NOMO-1 (cell line): Measurements from ENCODE around the gene KRT31.
"Not testable (repeated sequence)": the region's sequence is repeated elsewhere in the genome, so short reads cannot be mapped to it uniquely, and the experiment has no call there.

ENCODE experiments used
- DNase-seq, 2 experiments: peaks; one replicate each; lab custom pipeline; 2025; ENCODE audit not compliant: unreplicated experiment in 2 of 2; lab: John Stamatoyannopoulos, UW

Gene KRT31

DNA sequence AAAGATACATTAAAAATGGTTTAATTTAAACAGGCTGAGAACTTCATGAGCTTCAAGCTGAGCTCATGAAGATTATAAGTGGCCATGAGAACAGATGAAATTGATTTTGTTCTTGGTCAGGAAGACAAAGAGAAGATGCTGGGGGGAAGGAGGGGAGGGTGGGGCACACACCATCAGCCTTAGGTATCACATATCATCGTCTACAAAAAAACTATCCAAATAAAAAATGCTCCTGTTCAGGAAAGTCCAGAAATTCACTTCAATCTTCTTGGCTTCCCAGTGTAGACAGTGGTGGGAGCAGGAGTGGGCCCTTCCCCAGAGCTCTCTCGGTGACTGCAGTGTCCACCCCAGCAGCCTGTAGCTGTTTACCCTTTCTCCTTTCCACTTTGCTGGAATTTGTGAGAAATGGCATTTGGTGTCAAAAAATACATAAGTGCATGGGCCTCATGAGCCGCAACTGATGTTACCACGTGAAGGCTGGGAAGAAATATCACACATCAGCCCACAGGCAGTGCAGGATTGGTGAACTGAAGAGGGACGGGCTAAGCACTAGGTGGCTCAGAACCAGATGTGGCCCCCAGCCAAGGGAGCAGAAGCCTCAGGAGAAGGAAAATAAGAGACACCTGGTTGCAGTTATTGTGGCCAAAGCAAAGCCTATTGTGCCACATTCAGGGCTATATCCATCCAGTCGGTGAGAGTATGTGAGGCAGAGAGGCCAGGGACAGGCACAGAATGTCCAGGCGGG is 20.9 kb upstream of the KRT31 start:
- DNase-seq = no peak

DNA sequence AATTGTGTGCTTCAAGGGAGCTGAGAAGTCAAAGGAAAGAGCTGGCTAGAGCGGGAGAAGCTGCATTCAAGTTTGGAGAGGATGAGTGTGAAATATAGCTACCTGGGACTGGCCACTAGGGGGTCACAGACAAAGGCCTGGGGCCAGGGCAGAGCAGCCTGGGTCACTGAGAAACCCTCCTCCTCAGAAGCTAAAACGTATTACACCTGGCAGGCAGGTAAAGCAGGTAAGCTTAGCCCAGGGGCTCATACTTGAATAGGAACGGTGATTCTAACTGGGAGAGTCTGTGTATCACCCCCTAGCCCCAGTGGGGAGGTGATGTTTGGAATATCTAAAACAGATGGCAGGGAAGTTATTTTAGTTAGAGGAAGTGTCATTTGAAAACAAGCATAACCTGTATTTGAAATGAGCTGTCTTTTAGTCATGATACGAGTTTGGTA is 20.2 kb upstream of the KRT31 start:
- DNase-seq = peak; percentile 27 to 58

DNA sequence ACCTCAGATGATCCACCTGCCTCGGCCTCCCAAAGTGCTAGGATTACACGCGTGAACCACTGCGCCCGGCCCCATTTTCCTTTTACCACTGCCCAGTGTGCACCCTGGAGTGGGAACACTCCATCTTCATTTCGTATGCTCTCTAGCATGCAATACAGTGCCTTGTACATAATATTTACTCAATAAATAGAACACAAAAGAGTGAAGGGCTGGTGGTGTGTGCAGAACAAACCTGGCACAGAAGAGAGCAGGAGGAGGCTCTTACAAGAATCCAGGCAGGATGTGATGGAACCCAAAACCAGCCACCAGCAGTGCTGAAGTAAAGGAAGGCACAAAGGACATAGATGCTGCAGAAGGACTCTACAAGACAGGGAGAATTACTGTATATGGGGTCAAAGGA is 19.7 kb upstream of the KRT31 start:
- no peak for DNase-seq

DNA sequence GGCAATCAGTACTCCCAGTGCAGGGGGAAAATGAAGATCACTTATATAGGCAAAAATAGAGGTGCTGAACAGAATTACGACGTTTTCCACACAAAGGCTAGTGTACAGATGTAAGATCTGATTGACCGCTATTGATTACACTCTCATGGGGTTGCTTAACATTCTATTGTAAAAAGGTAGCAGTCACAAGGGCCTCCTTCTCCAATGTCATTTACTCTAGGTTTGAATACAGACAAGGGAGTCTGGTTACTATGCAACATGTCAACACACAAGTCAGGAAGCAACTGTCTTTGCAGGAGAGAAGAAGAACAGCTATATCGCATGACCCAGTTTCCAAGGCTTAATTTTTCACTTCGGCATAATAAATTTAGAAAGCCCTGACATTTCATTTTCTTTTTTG is 19.1 kb upstream of the KRT31 start:
- DNase-seq = no peak

DNA sequence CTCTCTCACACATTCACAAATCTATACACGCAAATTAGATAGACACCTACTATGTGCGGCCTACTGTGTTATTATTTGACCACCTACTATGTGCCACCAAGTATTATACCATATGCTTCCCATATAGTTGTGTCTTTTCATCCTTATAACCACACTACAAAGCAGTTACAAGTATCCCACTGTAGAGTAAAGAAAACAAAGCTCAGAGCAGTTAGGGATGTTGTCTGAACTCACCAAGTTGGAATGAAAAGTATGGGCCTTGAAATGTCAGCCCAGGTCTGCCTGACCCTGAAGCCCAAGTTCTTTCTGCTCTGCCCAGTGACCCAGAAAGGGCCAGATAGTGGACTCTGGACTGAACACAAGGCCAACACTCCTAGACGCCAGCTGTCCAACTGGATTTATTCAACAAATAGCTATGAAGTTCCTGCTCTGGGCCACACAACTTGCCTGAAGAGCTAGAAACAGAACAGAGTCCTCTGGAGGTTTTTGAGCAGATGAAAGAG is 18.5 kb upstream of the KRT31 start:
- DNase-seq = no peak

DNA sequence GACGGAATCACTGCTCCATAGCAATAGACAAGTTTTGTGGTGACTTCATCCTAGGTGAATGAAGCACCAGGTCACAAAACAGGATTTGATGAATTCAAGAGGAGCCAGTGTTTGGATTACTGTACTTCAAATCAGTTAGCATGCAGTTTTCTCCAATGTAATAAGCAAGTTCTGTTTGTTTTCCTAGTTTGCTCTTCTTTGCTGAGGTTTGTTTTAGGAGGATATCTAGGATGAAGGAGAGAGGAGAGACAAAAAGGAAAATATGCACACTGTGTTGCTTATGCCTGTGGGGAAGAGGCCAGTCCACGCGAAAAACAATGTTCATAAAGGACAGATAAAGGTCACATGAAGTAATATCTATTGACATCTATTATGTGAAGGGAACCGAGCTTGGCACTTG is 18.0 kb upstream of the KRT31 start:
- no peak for DNase-seq

DNA sequence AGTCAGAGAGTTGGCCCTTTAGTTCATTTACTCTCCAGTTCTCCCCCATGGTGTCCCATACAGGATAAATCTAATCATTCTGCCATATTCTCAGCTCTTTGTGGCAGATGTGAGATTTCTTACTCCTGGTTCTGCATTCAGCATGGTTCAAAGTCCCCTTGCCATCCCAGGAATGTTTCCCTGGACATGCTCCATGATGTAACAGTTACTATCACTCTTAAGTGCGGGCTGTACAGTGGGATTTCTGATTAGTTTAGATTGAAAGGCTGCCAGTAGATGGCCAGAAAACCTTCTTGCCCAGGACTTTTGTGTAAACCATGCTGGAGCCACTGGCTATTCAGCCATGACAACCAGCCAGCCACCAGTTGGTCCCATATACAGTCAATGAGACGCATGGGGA is 16.6 kb upstream of the KRT31 start:
- no peak for DNase-seq

DNA sequence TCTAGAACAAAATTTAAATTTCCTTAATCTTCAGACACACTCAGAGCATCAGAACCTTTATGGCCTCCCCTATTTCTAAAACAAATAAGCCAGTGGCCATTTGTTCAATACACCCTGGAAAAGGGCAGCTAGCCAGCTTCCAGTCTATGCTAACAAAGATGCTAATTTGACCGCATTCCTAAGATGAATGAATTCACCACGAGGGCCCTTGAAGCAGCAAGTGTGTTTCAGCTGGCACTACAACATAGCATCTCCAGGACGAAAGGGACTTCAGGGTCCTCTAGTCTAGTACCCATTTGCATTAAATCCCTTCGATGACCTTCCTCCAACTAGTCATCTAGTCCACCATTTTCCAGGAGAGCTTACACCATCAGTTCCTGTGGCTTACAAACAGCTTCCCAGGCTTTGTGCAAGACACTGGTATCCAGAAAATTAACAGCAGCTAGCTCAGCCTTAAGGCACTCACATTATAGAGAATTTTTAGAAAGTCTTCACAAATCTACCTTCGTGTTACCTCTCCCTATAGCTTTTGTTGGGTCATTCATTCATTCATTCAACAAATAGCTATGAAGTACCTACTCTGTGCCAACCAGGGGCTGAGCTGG is 16.0 kb upstream of the KRT31 start:
- no peak for DNase-seq

DNA sequence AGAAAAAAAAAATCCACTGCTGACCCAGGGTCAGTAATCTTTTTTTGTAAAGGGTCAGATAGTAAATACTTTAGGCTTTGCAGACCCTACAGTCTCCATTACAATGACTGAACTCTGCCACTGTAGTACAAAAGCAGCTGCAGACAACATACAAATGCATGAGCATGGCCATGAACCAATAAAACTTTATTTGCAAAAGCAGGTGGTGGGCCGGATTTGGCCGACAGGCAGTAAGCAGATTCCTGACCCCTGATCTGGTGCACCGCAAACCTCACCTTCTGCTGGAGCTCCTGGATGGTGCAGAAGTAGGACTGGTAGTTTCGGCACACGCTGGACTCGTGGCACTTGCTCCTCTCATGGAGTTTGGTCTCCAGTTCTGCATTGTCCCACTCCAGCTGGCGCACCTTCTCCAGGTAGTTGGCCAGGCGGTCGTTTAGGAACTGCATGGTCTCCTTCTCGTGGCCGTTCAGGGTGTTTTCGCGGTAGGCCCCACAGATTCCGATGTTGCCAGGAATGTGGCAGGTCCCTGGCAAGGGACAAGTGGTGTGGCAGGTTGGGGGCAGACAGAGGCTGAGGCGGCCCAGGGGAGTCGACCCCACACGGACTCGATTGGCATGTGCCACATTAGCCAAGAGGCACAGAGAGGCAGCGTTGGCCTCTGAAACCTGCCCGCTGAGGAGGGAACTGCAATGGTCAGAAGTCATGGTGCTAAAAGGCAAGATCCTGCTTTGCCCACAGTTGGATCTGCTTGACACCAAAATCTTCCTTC is 13.8 kb upstream of the KRT31 start:
- DNase-seq = no peak

DNA sequence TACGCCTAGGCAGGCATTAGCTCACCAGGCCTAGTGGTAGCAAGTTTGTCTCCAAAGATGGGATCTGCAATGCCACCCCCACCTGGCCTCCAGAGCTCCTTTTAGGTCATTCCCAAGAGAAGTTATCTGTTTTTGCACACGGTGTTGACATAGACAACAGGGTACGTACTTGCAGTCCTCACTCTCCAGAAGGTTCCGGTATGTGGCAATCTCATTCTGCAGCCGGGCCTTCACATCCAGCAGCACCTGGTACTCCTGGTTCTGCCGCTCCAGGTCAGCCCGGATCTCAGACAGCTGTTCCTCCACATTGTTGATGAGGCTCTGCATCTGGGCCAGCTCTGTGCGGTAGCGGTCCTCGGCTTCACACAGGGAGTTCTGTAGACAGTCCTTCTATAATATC is 9.8 kb upstream of the KRT31 start:
- no peak for DNase-seq

DNA sequence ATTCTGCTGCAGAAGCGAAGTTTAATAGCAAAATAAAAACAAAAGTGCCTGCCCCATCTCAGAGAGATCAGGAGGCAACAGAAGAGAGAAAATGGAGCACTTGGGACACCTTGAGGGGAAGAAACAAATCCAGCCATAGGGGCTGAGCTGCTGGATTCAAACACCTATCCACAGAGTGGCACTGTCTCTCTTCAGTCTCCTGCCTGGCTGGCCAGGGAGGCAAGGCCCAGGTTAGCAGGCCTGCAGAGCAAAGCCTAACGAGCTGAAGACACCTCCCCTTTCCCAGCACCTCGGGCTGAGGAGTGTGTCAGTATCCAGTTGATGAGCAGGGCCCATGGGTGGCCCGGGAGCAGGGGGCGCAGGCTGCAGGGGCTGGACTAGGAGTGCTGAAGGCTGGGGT is 8.8 kb upstream of the KRT31 start:
- no peak for DNase-seq

DNA sequence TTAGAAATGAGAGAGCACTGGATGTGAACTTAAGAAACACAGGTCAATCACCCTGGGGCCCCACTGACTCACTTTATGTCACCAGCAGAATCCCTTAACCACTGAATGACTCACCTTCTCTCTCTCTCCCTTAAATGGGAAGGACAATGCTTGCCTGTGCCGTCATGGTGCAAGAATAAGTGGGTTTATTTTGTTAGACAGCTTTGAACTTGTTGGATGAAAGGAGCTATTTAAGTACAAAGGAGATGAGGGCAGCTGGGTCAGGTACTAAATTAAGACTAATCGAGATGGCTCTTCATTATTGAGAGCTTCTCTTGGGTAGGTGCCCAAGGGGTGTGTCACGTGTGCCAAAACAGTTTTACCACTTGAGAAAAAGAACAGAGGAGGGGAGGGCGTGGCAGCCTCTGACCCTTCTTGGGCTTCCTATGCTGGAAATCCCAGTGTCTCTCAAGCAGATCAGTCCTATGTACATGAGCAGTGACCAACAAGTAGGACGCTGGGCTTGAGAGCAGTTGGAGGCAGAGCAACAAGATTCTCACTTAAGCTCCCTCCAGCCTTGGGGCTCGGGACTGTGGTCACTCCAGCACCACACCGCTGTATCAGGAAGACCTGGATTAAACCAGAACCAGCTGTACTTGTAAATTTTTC is 6.7 kb upstream of the KRT31 start:
- DNase-seq = peak; percentile 86 to 93

DNA sequence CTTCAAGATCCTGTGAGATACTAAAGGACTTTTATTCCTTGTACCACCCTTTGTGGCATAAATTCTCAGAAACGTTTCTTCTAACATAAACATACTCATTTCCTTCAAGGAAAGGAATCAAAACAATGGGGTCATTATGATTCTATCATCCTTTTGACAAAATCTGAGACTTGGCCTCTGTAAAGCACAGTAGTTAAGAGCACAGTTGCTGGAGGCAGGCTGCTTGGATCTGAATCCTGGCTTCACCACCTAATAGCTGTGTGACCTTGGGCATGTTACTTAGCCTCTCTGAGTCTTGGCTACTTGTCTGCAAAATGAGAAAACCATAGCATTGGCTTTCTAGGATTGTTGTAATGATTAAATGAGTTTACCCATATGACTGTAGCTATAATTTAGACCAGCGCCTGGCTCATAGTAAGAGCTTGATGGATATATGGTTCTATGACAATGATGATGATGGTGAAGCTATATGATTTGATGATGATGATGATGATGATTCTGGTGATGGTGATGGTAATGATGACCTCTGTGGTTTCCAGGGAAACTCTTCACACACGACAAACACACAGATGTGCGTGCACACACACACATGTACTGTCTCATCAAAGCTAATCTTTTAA is 6.1 kb upstream of the KRT31 start:
- no peak for DNase-seq

DNA sequence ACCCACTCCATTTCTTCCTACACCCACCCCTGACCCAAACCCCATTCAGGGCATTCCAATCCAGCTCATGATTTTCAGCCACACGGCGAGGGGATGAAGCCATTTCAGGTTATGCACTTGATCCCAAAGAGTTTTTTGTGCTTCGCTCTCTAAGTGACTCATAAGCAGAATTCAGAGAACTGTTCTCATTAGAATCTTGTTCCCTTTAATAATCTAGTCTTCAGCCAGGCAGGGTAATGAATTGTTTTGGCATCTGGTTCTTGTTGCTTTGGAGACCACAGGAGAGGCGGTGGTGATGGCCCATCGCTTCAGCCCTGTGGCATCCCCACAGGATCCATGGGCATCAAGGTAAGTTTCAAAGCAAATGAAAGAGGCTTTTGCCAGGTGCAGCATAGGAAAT is 4.8 kb upstream of the KRT31 start:
- DNase-seq = no peak

DNA sequence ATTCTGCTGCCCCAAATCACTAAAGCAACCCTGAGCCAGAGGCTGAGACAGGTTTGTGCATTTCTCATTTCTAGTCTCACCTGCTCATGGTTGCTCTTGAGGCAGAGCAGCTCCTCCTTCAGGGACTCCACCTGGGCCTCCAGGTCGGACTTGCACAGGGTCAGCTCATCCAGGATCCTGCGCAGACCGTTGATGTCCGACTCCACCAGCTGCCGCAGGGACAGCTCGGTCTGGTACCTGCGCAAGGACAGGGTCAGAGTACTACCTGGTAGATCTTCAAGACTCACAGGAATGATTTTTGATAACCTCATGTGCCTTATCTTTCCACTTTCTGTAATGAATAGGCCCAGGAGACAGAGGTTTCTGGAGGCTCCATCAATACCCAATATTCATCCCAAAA is 1.1 kb downstream of the KRT31 start:
- DNase-seq = no peak

DNA sequence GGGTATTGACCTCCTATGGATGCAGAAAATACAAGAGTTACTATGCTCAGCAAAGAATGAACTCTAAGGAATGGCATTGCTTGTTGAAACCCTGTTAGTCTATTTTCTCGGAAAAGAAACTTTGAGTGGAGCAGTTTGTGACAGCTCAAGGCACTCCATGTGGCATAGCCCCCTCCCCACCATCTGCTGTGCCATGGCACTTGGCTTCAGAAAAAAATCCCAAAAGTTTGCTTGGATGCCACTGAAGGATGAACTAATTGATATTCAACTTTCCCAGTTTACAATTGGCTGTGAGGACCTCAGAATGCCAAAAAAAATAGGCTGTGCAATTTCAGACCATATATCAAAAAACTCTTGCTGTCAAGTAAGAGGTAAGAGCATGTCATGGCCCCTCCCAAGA is 1.8 kb downstream of the KRT31 start:
- no peak for DNase-seq

DNA sequence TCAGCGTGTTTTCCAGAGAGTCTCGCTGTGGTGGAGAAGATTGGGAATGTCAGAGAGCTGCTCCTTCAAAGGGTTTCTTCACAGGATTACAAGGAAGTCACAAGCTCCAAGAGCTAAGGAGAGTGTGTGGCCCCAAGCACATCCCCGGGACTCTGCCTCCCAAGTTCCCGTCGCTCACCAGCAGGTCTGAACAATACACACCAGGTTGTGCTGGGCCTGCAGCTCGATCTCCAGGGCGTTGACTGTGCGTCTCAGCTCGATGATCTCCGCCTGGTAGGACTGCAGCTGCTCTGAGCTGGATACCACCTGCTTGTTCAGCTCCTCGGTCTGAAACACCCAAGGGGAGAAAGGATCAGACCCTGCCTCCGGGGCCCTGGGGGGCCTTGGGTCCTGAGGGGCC is 2.4 kb downstream of the KRT31 start:
- DNase-seq = not testable (repeated sequence)

DNA sequence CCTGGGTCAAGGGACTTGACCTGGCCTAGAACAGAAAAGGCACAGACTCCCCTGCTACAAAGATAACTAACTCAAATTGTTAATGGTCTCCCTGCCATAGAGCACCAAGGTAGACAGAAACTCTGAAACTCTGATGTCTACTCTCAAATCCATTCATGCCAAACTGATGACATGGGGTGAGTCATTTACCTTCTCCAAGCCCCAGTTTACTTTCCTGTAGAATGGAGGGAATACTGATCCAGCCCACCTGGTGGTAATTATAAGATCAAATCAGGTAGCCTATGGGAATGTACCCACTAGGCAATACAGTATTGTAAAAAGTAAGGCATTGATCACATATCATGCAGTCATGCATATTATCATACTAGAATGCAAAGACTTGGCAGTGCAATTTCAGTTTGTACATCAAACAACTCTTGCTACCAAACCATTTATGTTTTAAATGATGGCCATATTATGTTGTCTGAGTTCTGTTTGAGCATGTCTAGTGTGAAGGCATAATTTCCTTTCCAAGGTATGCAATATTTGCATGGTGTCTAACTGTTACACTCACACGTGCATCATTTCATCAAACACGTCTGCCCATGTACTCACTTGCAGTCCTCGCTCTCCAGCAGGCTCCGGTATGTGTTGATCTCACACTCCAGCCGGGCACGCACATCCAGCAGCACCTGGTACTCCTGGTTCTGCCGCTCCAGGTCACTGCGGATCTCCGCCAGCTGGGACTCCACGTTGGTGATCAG is 3.0 kb downstream of the KRT31 start:
- no peak for DNase-seq

DNA sequence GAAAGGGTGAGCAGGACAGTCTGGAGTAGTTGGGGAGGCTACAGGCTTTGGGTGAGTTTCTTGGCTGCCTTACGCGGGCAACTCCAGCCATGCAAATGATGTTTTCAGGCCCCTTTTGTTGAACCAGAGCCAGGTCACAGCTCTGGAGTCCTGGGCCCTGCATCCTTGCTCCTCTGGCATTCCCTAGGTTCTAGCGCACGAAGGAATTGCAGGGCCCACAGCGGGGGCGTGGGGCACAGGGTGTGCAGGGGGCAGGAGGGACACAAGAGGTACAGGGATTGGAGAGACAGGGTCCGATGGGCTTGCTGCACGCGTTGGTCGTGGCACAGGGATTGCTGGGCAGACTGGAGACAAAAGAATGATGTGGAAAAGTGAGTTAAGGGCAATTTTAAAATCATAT is 3.6 kb downstream of the KRT31 start:
- no peak for DNase-seq

DNA sequence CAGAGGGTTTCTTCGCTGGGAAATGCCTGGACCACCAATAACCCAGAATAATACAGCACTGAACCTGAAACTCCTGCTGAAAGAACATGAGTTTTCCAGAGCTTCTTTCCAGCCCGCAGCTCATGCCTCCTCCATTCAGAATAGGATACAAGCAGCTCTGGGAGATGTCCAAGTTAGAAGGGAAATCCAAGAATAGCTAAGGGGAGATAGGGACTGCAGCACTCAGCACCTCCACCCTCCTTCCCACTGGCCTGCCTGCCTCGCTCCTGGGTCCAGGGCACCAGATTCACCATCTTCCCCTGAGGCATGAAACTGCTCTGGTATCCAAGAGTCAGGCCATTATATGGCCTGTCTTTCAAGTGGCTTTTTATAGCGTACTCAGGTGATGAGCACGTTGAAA is 4.1 kb downstream of the KRT31 start:
- no peak for DNase-seq
